MM.1S (cell line): ENCODE results near the gene ADD1.

Experiments
- DNase-seq: peaks from one replicate; pipeline ENCODE4 v3.0.0-alpha.2; 2015
- H2AFZ ChIP-seq: fragments of 300-600 bp; sonication (generic); 2 replicates; pipeline ENCODE4 v1.6.0; 2016; ENCODE audit warnings: antibody characterized with exemption, low read length
- H3F3A ChIP-seq: fragments of 300-600 bp; sonication (generic); 2 replicates; pipeline ENCODE4 v1.6.1; 2016; ENCODE audit warnings: mild to moderate bottlenecking, antibody characterized with exemption, low read length, moderate library complexity, mixed read lengths; ENCODE audit not compliant: insufficient read depth
- H3K27ac ChIP-seq: fragments of 300-600 bp; sonication (generic); 2 replicates; pipeline ENCODE4 v1.5.1; 2016; ENCODE audit warnings: mild to moderate bottlenecking, low read length
- H3K27me3 ChIP-seq: fragments of 300-600 bp; sonication (generic); replicated peaks from 2 replicates; pipeline ENCODE4 v1.6.0; 2016; ENCODE audit warnings: low read length; ENCODE audit not compliant: insufficient read depth
- H3K36me3 ChIP-seq: fragments of 300-600 bp; sonication (generic); replicated peaks from 2 replicates; pipeline ENCODE4 v1.6.1; 2016; ENCODE audit warnings: mild to moderate bottlenecking, low read length, mixed read lengths; ENCODE audit not compliant: insufficient read depth
- H3K4me1 ChIP-seq: fragments of 300-600 bp; sonication (generic); 2 replicates; pipeline ENCODE4 v1.6.1; 2016; ENCODE audit warnings: low read length, mixed read lengths
- H3K4me2 ChIP-seq: fragments of 300-600 bp; sonication (generic); 2 replicates; pipeline ENCODE4 v1.6.0; 2016; ENCODE audit warnings: low read depth, low read length
- H3K4me3 ChIP-seq: fragments of 300-600 bp; sonication (generic); 2 replicates; pipeline ENCODE4 v1.5.1; 2016; ENCODE audit warnings: low read length, mixed read lengths
- H3K79me2 ChIP-seq: fragments of 300-600 bp; sonication (generic); 2 replicates; pipeline ENCODE4 v1.6.1; 2016; ENCODE audit warnings: mixed run types, low read length, mixed read lengths
- H3K9ac ChIP-seq: fragments of 300-600 bp; sonication (generic); 2 replicates; pipeline ENCODE4 v1.6.1; 2016; ENCODE audit warnings: low read length, mixed read lengths
- H3K9me2 ChIP-seq: fragments of 300-600 bp; sonication (generic); replicated peaks from 2 replicates; pipeline ENCODE4 v1.6.1; 2016; ENCODE audit warnings: mild to moderate bottlenecking, low read length, mixed read lengths; ENCODE audit not compliant: insufficient read depth
- H3K9me3 ChIP-seq: fragments of 300-600 bp; sonication (generic); replicated peaks from 2 replicates; pipeline ENCODE4 v1.6.1; 2016; ENCODE audit warnings: mild to moderate bottlenecking, low read length, mixed read lengths; ENCODE audit not compliant: insufficient read depth
- H4K20me1 ChIP-seq: fragments of 300-600 bp; sonication (generic); 2 replicates; pipeline ENCODE4 v1.6.1; 2016; ENCODE audit warnings: mild to moderate bottlenecking, low read length, moderate library complexity, mixed read lengths; ENCODE audit not compliant: insufficient read depth
- CTCF ChIP-seq: fragments of 300-600 bp; sonication (generic); IDR thresholded peaks from 2 replicates; pipeline ENCODE4 v1.5.1; 2016; ENCODE audit warnings: antibody characterized with exemption, low read length, mixed read lengths
- EZH2 ChIP-seq: fragments of 300-600 bp; sonication (generic); optimal IDR thresholded peaks from 2 replicates; pipeline ENCODE3; 2017; ENCODE audit warnings: low read depth, mild to moderate bottlenecking, antibody characterized with exemption, low read length, mixed read lengths
- EZH2phosphoT487 ChIP-seq: fragments of 300-600 bp; sonication (generic); IDR thresholded peaks from 2 replicates; pipeline ENCODE4 v1.6.1; 2018; ENCODE audit warnings: antibody characterized with exemption, low read length

Gene ADD1

DNA sequence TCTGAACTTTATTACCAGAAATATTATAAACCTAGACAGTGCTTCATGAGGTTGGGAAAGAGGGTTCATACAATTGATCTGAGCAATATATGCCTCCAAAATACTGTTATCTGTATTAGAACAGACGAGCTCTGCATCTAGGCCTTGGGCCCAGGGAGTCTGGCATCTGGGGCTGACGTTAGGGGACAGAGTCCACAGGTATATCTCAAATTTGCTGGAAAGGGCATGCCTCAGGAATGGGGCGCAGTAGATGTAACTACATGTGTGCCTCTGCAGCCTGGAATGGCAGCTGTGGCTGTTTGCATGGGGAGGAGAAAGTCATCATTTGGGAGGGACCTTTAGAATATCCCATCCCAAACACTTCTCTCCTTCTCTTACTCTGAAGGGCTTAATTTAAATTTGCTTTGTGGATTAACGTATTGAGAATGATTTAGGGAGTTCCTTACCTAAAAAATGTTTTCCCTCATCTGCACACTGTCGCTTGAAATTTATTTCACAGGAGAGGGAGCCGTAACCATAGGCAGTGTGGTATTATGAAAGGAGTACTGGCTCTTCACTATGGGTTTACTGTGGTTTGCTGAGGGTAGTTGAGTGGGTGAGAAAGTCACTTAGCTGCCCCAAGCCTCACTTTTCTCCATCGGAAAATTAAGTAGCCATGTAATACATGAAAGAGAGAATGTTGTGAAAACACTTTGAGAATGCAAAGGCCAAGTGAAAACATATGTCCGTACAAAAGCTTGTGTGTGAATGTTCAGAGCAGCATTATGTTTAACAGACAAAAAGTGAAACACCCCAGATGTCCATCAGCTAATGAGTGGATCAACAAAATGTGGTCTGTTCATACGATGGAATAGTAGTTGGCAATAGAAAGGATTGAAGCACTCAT, 5.9 kb downstream of the ADD1 start:
- no peak overlapping the region for H3K9ac ChIP-seq
- H3K9me2 ChIP-seq: no peaks in the 10 kb centered on the region
- H3K4me3 ChIP-seq: no peak overlapping the region
- H3K4me1 ChIP-seq: peaks cover 6% of the 10 kb centered on the region
- no peak overlapping the region for H2AFZ ChIP-seq
- peaks cover 16% of the 10 kb centered on the region for H4K20me1 ChIP-seq
- H3F3A ChIP-seq: peaks cover 13% of the 10 kb centered on the region
- no peaks in the 10 kb centered on the region for H3K36me3 ChIP-seq
- H3K4me2 ChIP-seq: no peak overlapping the region
- H3K9me3 ChIP-seq: no peaks in the 10 kb centered on the region
- no peak for DNase-seq
- TF ChIP-seq EZH2phosphoT487: no peak
- TF ChIP-seq CTCF: no peak
- H3K27ac ChIP-seq: no peak overlapping the region
- H3K27me3 ChIP-seq: no peaks in the 10 kb centered on the region
- peaks cover 89% of the 10 kb centered on the region for H3K79me2 ChIP-seq

DNA sequence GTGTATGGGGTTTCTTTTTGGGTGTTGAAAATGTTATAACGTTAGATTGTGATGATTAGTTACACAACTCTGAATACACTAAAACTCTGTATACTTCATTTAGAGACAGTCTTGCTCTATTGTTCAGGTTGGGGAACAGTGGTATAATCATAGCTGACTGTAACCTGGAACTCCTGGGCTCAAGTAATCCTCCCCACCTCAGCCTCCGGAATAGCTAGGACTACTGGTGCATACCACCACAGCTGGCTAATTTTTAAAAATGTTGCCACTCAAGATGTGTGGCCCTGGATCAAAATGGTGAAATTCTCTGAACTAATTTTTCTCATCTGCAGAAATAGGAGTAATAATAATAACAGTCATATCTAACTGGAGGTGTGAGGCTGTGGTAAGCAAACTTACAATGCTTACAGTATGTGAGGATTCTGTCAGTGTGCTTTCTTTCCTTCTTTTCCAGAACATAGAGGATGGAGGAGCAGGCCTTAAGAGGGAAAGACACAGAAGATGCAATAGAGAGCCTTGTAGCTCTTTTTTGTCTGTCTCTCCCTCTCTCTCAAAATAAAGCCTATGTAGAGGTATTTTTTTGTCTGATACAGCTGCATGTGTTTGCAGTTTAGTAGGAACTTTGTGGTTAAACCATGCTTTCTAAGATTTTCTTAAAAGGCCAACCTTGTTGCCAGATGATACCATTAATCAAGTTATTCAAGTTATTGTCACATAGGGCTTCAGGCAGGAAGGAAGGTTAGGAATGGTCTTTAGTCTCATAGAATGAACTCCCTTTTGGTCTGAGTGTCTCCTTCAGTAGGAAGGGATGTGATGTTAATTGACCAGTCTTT, 7.5 kb downstream of the ADD1 start:
- TF ChIP-seq EZH2 (no peak), CTCF (no peak), EZH2phosphoT487 (no peak)

GRCh38 chr4:2852481-2852921, 8.9 kb downstream of the ADD1 start:
- Histone ChIP-seq H2AFZ (no peak overlapping the region), H3K9ac (no peak overlapping the region), H4K20me1 (peaks cover 7% of the 10 kb centered on the region), H3K27ac (no peak overlapping the region), H3K79me2 (peaks cover 93% of the 10 kb centered on the region), H3K36me3 (no peaks in the 10 kb centered on the region), H3K4me2 (no peak overlapping the region), H3K27me3 (no peaks in the 10 kb centered on the region), H3K4me1 (no peaks in the 10 kb centered on the region), H3K9me3 (no peaks in the 10 kb centered on the region), H3K9me2 (no peaks in the 10 kb centered on the region), H3K4me3 (no peak overlapping the region), H3F3A (no peaks in the 10 kb centered on the region)
- DNase-seq: no peak
- no peak for TF ChIP-seq EZH2phosphoT487

More for the DNA sequence above, 7.5 kb downstream of the ADD1 start:
- peaks cover 94% of the 10 kb centered on the region for H3K79me2 ChIP-seq
- no peak overlapping the region for H3K4me3 ChIP-seq
- H3K9ac ChIP-seq: no peak overlapping the region
- H3K4me1 ChIP-seq: peaks cover under 1% of the 10 kb centered on the region
- no peak overlapping the region for H3K4me2 ChIP-seq
- no peaks in the 10 kb centered on the region for H3K36me3 ChIP-seq
- no peak overlapping the region for H2AFZ ChIP-seq
- DNase-seq: no peak
- H3F3A ChIP-seq: peaks cover under 1% of the 10 kb centered on the region; the same call in 1 of the 2 replicates
- no peaks in the 10 kb centered on the region for H3K9me2 ChIP-seq
- no peaks in the 10 kb centered on the region for H3K9me3 ChIP-seq
- H3K27ac ChIP-seq: no peak overlapping the region
- no peaks in the 10 kb centered on the region for H3K27me3 ChIP-seq
- peaks cover 10% of the 10 kb centered on the region for H4K20me1 ChIP-seq
